ENCODE measurements around the gene CNDP2.

The CNDP2 gene

GRCh38 chr18:74501386-74501785, 5.2 kb downstream of the CNDP2 start:
- no peak for DNase-seq

- DNase-seq, result no peak
Observed at GRCh38 chr18:74503137-74503536, 7.0 kb downstream of the CNDP2 start.

DNA sequence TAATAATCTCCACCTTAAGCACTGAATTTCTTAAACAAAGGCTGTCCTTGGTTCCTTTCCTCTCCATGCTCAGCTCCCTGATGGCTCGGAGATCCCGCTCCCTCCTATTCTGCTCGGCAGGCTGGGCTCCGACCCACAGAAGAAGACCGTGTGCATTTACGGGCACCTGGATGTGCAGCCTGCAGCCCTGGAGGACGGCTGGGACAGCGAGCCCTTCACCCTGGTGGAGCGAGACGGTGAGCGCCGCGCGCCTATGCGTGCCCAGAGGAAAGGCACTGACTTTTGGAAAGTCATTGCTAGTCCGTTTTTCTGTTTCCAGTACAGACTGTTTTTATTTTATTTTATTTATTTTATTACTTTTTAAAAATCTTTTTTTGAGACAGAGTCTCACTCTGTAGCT, 9.6 kb downstream of the CNDP2 start:
- DNase-seq, result peak; percentile 35

GRCh38 chr18:74506448-74507084, 10.4 kb downstream of the CNDP2 start:
- DNase-seq, result no peak

DNA sequence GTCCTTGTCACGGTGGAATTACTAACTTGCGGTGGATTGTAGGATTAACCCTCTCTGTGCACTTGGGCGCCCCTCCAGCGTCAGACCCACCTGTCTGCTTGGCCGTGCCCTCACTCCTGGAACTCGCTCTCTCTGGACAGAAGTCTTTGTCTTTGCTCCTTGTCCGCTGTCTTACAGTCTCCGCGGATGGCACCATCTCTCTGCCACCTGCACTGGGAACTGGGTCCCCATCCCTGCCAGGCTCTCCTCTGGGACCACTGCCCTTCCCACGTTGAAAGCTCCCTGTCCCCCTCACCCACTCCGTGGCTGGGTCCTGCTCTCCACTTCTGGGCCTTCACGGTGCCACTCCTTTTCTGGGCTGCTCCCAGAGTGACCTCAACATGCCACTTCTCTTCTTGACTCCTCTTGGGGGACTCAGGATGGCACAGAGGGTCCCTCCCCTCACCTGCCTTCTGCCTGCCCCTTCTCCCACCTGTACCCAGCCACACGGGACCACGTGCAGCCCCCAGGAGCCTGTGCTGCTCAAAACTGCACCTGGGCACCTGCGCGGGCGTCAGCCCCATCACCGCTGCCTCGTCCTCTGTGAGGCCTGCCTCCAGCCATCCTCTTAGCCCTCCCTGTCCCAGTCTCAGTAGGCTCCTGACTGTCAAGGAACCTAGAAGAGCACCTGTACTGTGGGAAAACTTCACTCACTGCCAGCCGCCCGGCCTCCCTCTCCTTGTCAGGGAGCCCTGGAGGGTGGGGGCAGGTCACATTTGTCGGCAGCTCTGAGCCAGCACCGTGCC, 11.1 kb downstream of the CNDP2 start:
- no peak for DNase-seq

- no peak for DNase-seq
Observed at GRCh38 chr18:74507927-74508326, 11.8 kb downstream of the CNDP2 start.

DNA sequence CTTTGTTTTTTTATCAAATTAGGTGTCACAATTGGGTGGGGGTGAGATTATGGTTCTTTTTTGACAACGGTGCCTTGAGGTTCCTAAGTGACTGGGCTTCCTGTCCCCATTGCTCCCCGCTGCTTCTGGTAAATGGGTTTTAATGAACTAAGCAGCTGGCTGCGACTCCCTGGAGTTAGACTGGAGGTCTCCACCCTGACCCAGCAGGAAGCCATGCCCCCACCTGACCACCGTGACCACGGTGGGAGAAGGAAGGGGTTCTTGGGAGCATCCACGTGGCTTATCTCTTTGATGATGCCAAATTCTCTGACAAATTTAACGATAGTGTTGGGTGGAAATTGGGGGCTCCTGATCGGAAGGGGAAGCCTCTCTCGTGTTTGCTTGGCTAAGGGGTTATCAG, 12.2 kb downstream of the CNDP2 start:
- no peak for DNase-seq

GRCh38 chr18:74508821-74509225, 12.7 kb downstream of the CNDP2 start:
- no peak for DNase-seq

- no peak for DNase-seq
Observed at GRCh38 chr18:74509856-74510769, 13.9 kb downstream of the CNDP2 start.

DNA sequence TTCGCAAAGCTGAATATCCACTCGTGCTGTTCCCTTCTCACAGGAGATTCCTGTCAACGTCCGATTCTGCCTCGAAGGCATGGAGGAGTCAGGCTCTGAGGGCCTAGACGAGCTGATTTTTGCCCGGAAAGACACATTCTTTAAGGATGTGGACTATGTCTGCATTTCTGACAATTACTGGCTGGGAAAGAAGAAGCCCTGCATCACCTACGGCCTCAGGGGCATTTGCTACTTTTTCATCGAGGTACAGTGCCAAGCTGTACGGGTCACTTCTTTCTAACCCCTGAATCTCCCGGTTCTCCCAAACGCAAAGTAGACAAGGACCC, 14.6 kb downstream of the CNDP2 start:
- no peak for DNase-seq

GRCh38 chr18:74511823-74512222, 15.7 kb downstream of the CNDP2 start:
- DNase-seq, result no peak

DNA sequence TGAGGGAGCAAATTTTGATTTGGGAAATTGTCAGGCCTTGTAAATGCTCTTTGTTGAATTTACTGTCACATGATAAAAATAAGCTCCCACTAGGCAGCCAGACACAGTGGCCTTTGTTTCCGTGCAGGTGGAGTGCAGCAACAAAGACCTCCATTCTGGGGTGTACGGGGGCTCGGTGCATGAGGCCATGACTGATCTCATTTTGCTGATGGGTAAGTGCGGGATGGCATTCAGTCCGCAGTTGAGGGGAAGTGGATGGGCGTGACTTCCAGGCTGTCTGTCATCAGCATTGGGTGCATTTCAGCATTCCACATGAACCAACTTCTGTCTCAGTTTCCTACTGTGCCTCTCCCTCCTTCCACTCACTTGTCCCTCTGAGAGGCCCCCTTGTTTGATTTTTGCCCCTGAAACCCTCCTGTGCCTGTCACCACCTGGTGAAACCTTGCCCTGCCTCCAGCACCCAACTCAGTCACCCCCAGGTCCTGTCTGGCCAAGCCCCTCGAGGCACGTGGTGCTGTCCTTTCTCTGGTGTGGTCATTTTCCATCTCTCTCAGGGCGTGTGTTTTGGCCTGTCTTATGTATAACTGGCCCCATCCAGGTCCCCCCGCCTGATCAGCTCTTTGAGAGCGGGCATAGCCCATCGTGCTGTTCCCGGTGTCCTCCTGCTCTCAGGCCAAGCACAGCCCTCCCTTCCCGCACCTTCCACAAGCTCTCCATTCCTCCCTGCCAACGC, 16.3 kb downstream of the CNDP2 start:
- DNase-seq, result no peak

GRCh38 chr18:74513149-74513882, 17.2 kb downstream of the CNDP2 start:
- peak; percentile 47 for DNase-seq

DNA sequence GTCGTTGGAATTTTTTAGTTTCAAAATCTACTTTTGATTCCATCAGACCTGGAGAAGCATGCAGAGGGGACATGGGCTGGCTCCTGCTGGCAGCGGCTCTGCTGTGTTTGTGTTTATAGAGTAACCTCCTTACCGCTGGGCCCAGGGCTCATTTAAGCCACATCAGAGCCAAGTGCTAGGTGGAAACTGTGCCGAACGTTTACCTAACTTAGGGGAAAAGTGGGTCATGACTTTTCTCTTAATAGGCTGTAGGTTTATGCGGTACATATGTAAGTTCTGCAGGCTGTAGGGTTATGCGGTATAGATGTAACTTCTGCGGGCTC, 17.7 kb downstream of the CNDP2 start:
- DNase-seq, result peak; percentile 40

- DNase-seq, result peak; percentile 44
Observed at GRCh38 chr18:74514860-74515495, 18.8 kb downstream of the CNDP2 start.

GRCh38 chr18:74515620-74516231, 19.6 kb downstream of the CNDP2 start:
- peak; percentile 45 for DNase-seq

DNA sequence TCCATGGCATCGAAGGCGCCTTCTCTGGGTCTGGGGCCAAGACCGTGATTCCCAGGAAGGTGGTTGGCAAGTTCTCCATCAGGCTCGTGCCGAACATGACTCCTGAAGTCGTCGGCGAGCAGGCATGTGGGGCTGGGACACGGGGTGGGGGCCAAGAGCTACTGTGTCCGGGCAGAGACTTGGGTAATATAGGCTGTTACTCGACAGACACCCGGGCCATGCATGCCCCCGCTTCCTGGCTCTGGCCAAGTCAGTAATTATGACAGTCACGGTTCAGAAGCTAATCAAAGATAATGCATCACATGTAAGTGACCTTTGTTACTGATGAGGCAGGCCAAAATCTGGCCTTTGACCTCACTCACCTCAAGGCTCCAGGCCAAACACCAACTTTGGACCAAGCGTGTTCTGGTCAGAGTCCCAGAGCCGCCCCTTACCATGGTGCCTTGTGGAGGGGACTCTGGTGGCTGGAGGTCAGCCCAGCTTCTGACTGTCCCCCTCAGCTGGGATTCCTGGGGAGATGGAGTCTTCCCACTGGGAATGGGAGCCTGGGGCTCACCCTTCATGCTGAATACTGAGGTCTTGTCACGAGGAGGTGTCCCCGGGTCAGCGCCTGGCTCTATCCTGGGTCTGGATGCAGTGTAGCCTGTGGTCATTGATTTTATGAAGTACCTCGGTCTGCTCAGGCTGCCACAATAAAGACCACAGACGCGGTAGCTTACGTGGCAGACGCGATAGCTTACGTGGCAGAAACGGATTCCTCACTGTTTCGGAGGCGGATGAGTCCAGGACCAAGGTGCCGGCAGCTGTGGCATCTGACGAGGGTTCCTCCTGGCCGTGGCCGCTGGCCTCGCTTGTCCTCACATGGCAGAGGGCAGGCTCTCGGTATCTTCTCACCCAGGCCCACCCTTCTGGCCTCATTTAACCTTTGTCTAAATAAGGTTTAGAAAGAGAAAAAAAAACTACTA, 20.4 kb downstream of the CNDP2 start:
- no peak for DNase-seq

DNA sequence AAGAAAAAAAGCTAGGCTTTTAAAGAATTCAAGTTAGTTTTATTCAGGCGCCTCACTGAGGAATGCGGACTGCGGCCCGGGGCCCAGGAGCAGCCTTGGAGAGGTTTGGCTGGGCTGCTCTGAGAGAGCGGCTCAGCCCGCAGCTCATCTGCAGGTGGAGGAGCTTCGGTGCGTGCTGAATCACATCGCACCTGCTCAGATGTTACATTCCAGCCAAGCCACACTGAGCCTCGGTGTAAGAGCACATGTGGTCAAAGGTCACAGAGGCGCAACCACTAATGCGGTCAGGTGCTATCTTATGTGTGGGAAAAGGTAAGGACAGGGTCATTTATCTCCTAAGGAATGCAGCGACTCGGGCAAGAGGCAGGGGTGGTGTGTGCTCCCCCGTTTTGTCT, 21.1 kb downstream of the CNDP2 start:
- no peak for DNase-seq

- DNase-seq, result no peak
Observed at GRCh38 chr18:74518456-74519295, 22.5 kb downstream of the CNDP2 start.
